Uterus (tissue), 2 donors: ENCODE measurements around the gene GHR.

Source experiments
- POLR2A ChIP-seq, 2 donors: fragments of 450-650 bp; IDR thresholded peaks; one replicate each; pipeline ENCODE4 v1.6.1; 2016; ENCODE audit warnings: antibody characterized with exemption in 2 of 2, mild to moderate bottlenecking in 1 of 2, moderate library complexity in 1 of 2
- TF ChIP-seq, protein P1 (sequence below), 4 experiments: fragments of 200-600 bp in 2 of 4; fragments of 450-650 bp in 2 of 4; sonication (generic) in 2 of 4; IDR thresholded peaks; one replicate each; pipeline ENCODE4 v1.5.1; 2016 to 2019; ENCODE audit warnings: antibody characterized with exemption in 4 of 4, mild to moderate bottlenecking in 2 of 4, moderate library complexity in 1 of 4

- TF ChIP-seq, protein P1, sequence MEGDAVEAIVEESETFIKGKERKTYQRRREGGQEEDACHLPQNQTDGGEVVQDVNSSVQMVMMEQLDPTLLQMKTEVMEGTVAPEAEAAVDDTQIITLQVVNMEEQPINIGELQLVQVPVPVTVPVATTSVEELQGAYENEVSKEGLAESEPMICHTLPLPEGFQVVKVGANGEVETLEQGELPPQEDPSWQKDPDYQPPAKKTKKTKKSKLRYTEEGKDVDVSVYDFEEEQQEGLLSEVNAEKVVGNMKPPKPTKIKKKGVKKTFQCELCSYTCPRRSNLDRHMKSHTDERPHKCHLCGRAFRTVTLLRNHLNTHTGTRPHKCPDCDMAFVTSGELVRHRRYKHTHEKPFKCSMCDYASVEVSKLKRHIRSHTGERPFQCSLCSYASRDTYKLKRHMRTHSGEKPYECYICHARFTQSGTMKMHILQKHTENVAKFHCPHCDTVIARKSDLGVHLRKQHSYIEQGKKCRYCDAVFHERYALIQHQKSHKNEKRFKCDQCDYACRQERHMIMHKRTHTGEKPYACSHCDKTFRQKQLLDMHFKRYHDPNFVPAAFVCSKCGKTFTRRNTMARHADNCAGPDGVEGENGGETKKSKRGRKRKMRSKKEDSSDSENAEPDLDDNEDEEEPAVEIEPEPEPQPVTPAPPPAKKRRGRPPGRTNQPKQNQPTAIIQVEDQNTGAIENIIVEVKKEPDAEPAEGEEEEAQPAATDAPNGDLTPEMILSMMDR (IDR thresholded peaks at IDR 0.05): no peak
- TF ChIP-seq POLR2A (IDR thresholded peaks at IDR 0.05): no peak
Observed at GRCh38 chr5:42400474-42400873, 22.8 kb upstream of the GHR start.
